GM12878 (cell line): ENCODE results near the gene NSFL1C. TPM values are rescaled to one million over a fixed set of nuclear protein-coding genes. Genes with fewer than 3 reads are reported as not detected.

ENCODE experiments used
- CTCF ChIP-seq, 3 experiments: IDR thresholded peaks in 2 of 3; conservative IDR thresholded peaks in 1 of 3; 2 replicates each; pipeline ENCODE4 v1.5.1; 2011; ENCODE audit warnings: low read depth in 3 of 3, low read length in 3 of 3, mild to moderate bottlenecking in 3 of 3, control low read depth in 2 of 3, moderate library complexity in 2 of 3, inconsistent platforms in 1 of 3, mixed read lengths in 1 of 3; ENCODE audit not compliant: control insufficient read depth in 2 of 3, insufficient read depth in 1 of 3; ENCODE audit errors: extremely low read depth in 1 of 3
- JUNB ChIP-seq: IDR thresholded peaks from 2 replicates; pipeline ENCODE4 v1.6.1; 2016; ENCODE audit warnings: antibody characterized with exemption, mild to moderate bottlenecking
- PAX5 ChIP-seq: IDR thresholded peaks from 2 replicates; pipeline ENCODE4 v1.6.1; 2011; ENCODE audit warnings: low read depth, low read length, borderline replicate concordance
- RELB ChIP-seq: fragments of 450-650 bp; IDR thresholded peaks from 2 replicates; pipeline ENCODE4 v1.6.1; 2017; ENCODE audit warnings: low read depth, mild to moderate bottlenecking, moderate library complexity
- polyA plus RNA-seq, 11 experiments: library from polyadenylated mRNA; depleted of rRNA in 4 of 11; unstranded in 6 of 11; stranded (reverse) in 5 of 11; fragments of >200 nt; fragmentation: Nextera tagmentation in 4 of 11; fragmentation: Illumina TruSeq in 1 of 11; extraction: Ambion mirVana in 4 of 11; extraction: Trizol in 1 of 11; gene quantifications; 1 replicate in 1 of 11; 2 replicates in 10 of 11; pipeline versions ENCODE4 v1.2.1 to v1.2.3, GENCODE V29; 2011 to 2016; ENCODE audit warnings: inconsistent platforms in 2 of 11, missing spikeins in 2 of 11, low read depth in 1 of 11
- total RNA-seq, 4 experiments: library from RNA; depleted of rRNA in 3 of 4; stranded (reverse); fragments of >200 nt in 3 of 4; fragmentation: Illumina TruSeq in 1 of 4; extraction: Trizol in 1 of 4; gene quantifications; 2 replicates each; pipeline versions ENCODE4 v1.2.1 to v1.2.3, GENCODE V29; 2013 to 2021
- TF ChIP-seq, protein P1 (sequence below): IDR thresholded peaks from 2 replicates; pipeline ENCODE4 v1.6.1; 2012; ENCODE audit warnings: improper control_type of control experiment, low read depth, low read length; ENCODE audit not compliant: insufficient replicate concordance

Gene NSFL1C
- total and polyA plus RNA-seq, 10 of the 15 experiments (the other 5 are each of a cell fraction or from before 2014, with no cell fraction given), result 21.5 to 100 (median 38.1) TPM

DNA sequence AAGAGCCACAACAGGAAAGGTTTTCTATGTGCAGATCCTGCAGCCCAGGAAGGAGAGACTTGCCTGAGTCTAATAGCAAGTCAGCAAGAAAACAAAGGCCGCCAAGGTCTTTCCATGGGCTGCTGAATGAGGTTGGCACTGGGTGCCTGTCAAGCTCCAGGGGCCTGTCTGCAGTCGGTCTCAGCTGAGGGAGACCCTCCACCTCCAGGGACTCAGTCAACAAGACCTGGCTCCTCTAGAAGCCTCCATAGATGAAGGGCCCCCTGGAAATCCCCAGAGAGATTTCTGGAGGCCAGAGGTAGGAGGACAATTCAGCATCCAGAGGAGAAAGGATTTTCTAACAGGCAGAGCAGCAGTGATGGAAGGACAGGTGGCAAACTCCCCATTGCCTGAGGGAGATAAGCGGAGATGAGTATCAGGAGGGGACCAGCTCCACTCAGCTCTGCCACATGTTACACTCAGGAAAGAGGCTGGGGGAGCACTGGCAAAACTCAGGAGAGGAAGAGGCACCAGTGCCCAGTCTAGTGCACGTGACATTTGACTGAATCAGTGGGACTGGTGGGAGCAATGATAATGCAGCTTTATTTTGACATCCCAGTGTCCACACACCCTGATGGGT, 40.3 kb downstream of the NSFL1C start (continued):
- TF ChIP-seq, protein P1, sequence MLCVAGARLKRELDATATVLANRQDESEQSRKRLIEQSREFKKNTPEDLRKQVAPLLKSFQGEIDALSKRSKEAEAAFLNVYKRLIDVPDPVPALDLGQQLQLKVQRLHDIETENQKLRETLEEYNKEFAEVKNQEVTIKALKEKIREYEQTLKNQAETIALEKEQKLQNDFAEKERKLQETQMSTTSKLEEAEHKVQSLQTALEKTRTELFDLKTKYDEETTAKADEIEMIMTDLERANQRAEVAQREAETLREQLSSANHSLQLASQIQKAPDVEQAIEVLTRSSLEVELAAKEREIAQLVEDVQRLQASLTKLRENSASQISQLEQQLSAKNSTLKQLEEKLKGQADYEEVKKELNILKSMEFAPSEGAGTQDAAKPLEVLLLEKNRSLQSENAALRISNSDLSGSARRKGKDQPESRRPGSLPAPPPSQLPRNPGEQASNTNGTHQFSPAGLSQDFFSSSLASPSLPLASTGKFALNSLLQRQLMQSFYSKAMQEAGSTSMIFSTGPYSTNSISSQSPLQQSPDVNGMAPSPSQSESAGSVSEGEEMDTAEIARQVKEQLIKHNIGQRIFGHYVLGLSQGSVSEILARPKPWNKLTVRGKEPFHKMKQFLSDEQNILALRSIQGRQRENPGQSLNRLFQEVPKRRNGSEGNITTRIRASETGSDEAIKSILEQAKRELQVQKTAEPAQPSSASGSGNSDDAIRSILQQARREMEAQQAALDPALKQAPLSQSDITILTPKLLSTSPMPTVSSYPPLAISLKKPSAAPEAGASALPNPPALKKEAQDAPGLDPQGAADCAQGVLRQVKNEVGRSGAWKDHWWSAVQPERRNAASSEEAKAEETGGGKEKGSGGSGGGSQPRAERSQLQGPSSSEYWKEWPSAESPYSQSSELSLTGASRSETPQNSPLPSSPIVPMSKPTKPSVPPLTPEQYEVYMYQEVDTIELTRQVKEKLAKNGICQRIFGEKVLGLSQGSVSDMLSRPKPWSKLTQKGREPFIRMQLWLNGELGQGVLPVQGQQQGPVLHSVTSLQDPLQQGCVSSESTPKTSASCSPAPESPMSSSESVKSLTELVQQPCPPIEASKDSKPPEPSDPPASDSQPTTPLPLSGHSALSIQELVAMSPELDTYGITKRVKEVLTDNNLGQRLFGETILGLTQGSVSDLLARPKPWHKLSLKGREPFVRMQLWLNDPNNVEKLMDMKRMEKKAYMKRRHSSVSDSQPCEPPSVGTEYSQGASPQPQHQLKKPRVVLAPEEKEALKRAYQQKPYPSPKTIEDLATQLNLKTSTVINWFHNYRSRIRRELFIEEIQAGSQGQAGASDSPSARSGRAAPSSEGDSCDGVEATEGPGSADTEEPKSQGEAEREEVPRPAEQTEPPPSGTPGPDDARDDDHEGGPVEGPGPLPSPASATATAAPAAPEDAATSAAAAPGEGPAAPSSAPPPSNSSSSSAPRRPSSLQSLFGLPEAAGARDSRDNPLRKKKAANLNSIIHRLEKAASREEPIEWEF, result no peak
- no peak for TF ChIP-seq PAX5
- no peak for TF ChIP-seq RELB
- TF ChIP-seq JUNB, result no peak
- no peak for TF ChIP-seq CTCF (IDR thresholded peaks at IDR 0.05 in 2 of 3, conservative IDR thresholded peaks at IDR 0.05 in 1 of 3; ENCODE audit: control insufficient read depth in 2 of 3, extremely low read depth in 1 of 3, insufficient read depth in 1 of 3, low read depth in 3 of 3, low read length in 3 of 3)
